Heart left ventricle (tissue), 13 donors: Measurements from ENCODE around the gene APRT.
"Not testable (repeated sequence)": the region's sequence is repeated elsewhere in the genome, so short reads cannot be mapped to it uniquely, and the experiment has no call there.

Experiments
- POLR2A ChIP-seq, 2 donors: fragments of 450-650 bp; IDR thresholded peaks; one replicate each; pipeline ENCODE4 v1.6.1; 2017; ENCODE audit warnings: antibody characterized with exemption in 2 of 2, mild to moderate bottlenecking in 2 of 2, moderate library complexity in 2 of 2
- TF ChIP-seq, protein P1 (sequence below), 12 donors: fragments of 200-600 bp; sonication (generic) in 4 of 12; IDR thresholded peaks; one replicate each; pipeline versions ENCODE4 v1.5.0 to v1.8.0; 2018 to 2022; ENCODE audit warnings: antibody characterized with exemption in 12 of 12, mild to moderate bottlenecking in 5 of 12
- donor health status: ischemic (EF 13 %, LVEDD 7.1; RV severe dilation, severe dysfunction).
- donor health status: DM: no; HTN: yes; CAD: no.
- donor health status: DM: no; HTN: no; CAD: no.
- donor health status: ischemic (EF 25% LVEDD 6.9; RV normal size, moderate dysfunction).
- donor health status: ischemic (EF 25% LVEDD 5.7; RV mildly dilated, moderate dysfunction).
- donor health status: ischemic (EF 35%, LVEDD 5.7; RV mildly dilated, moderate dysfunction).
- donor health status: nonischemic (EF 11% LVEDD 7.7; RV severe dilation, severe dysfunction).
- donor health status: DM: yes; HTN: yes; CAD: no.
- donor health status: PGD.
- donor health status: ischemic (EF 29% LVEDD 5.4; RV normal size, mild dysfunction).
- donor health status: nonischemic (EF 23%, LVEDD 6.1; RV moderate dilation, normal function).

DNA sequence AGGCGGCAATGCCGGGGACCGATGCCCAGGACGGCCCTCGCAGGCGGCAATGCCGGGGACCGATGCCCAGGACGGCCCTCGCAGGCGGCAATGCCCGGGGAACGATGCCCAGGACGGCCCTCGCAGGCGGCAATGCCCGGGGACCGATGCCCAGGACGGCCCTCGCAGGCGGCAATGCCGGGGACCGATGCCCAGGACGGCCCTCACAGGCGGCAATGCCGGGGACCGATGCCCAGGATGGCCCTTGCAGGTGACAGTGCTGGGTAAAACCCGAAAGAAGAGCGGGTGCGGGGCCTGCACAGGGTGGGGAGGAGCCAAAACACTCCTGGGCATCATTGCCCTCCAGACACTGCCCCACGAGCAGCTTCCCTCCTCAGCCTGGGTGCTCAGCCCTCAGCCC is 11.9 kb upstream of the APRT start:
- TF ChIP-seq, protein P1, sequence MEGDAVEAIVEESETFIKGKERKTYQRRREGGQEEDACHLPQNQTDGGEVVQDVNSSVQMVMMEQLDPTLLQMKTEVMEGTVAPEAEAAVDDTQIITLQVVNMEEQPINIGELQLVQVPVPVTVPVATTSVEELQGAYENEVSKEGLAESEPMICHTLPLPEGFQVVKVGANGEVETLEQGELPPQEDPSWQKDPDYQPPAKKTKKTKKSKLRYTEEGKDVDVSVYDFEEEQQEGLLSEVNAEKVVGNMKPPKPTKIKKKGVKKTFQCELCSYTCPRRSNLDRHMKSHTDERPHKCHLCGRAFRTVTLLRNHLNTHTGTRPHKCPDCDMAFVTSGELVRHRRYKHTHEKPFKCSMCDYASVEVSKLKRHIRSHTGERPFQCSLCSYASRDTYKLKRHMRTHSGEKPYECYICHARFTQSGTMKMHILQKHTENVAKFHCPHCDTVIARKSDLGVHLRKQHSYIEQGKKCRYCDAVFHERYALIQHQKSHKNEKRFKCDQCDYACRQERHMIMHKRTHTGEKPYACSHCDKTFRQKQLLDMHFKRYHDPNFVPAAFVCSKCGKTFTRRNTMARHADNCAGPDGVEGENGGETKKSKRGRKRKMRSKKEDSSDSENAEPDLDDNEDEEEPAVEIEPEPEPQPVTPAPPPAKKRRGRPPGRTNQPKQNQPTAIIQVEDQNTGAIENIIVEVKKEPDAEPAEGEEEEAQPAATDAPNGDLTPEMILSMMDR (IDR thresholded peaks at IDR 0.05) = not testable (repeated sequence)
- TF ChIP-seq POLR2A (IDR thresholded peaks at IDR 0.05) = not testable (repeated sequence)
